ENCODE measurements around the gene DUSP5.
A peak's percentile ranks its signal among the peaks of the same experiment; 100 is the strongest.

The DUSP5 gene

DNA sequence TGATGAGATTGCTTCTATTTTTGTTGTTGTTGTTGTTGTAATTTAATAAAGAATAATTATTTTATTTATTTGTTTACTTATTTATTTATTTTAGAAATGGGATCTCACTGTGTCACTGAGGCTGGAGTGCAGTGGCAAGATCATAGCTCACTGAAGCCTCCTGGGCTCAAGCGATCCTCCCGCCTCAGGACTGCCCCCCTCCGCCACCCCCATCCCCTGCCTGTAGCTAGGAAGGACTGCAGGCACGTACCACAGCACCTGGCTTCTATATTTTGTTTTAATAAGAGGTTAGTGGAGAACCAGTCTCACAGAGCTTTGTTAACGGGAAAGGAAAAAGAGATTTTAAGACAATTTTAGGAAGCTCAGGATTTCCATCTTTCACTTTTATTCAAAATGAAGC, 50.3 kb downstream of the DUSP5 start:
- no peak for DNase-seq

GRCh38 chr10:110549211-110549610, 51.5 kb downstream of the DUSP5 start:
- no peak for DNase-seq

- no peak for DNase-seq
Observed at GRCh38 chr10:110553905-110554304, 56.2 kb downstream of the DUSP5 start.

- DNase-seq: no peak
Observed at GRCh38 chr10:110556296-110556695, 58.6 kb downstream of the DUSP5 start.

- peak; percentile 71 for DNase-seq
Observed at GRCh38 chr10:110556969-110557601, 59.4 kb downstream of the DUSP5 start.

DNA sequence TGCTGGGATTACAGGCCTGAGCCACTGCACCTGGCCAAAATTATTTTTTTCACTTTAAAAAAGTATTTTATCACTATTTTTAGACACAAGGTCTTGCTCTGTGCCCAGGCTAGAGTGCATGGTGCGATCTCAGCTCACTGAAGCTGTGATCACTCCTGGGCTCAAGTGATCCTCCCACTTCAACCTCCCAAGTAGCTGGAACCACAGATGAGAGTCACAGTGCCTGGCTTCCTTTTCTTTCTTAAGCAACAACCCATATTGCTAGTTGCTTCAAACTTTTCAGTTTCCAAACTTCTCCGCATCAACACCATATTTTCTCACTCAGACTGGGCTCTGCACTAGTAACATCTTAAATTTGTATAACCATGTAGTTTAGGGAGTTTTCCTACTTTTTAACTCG, 60.3 kb downstream of the DUSP5 start:
- DNase-seq: no peak

GRCh38 chr10:110560012-110560411, 62.3 kb downstream of the DUSP5 start:
- no peak for DNase-seq

Measured in CD4-positive, alpha-beta T cell treated with Interleukin-4 for 4 hours (primary cell).